ENCODE data around the gene COL12A1. TPM values are rescaled to one million over a fixed set of nuclear protein-coding genes. Genes with fewer than 3 reads are reported as not detected.
A peak's percentile ranks its signal among the peaks of the same experiment; 100 is the strongest.

Gene COL12A1
- total and polyA plus RNA-seq, 10 of the 15 experiments (the other 5 are each of a cell fraction or from before 2014, with no cell fraction given) = under 0.01 to 0.69 (median 0.11) TPM; not detected in 6

- H3K9me3 ChIP-seq (replicated peaks; ENCODE audit: control insufficient read depth, insufficient read depth, low read length) = no peaks in the 10 kb centered on the region
- BruUV-seq (replicated peaks) = no TSS peak
- DNase-seq (ENCODE audit: low read depth, low spot score) (no peak), FAIRE-seq (no peak), ATAC-seq (peak; percentile 27; the same call in 1 of the 3 replicates)
- ChIA-PET CTCF (interaction anchor here (1.1 kb wide), 1 partner anchor 113 kb away, joined by 3 read pairs; no protein-coding TSS in a partner anchor), POLR2A (no interaction called here), RAD21 (ENCODE audit: unreplicated experiment) (no interaction called here), SMC1A (ENCODE audit: uncharacterized antibody, unreplicated experiment) (no interaction called here)
- no peak overlapping the region for H2AFZ ChIP-seq (ENCODE audit: control insufficient read depth, low read depth, low read length)
- no peaks in the 10 kb centered on the region for H4K20me1 ChIP-seq (ENCODE audit: control insufficient read depth, insufficient read depth)
- H3K9ac ChIP-seq (ENCODE audit: control insufficient read depth, insufficient read depth, low read length) = no peak overlapping the region
- no peak overlapping the region for H3K4me3 ChIP-seq
- in situ Hi-C loops (cut with MboI) (no loop called here), intact Hi-C loops (cut with micrococcal nuclease; ENCODE audit: unreplicated experiment) (no loop called here)
- no peak for TF ChIP-seq CHD4 (IDR thresholded peaks at IDR 0.05)
- TF ChIP-seq E2F8 (IDR thresholded peaks at IDR 0.05; ENCODE audit: low read depth, partially characterized antibody) = no peak
- TF ChIP-seq NFIC (IDR thresholded peaks at IDR 0.05; ENCODE audit: low read depth, low read length) = no peak
- no peaks in the 10 kb centered on the region for H3K27me3 ChIP-seq (replicated peaks in 1 of 2; ENCODE audit: control insufficient read depth in 2 of 2, insufficient read depth in 2 of 2, low read length in 1 of 2)
- no peak overlapping the region for H3K4me2 ChIP-seq (ENCODE audit: control insufficient read depth, insufficient read depth)
- 25% methylated on average over 5 of the region's 5 CpGs for WGBS (ENCODE audit: insufficient coverage, insufficient replicate concordance, low lambda C conversion rate, missing lambda C conversion rate)
- H3K36me3 ChIP-seq (ENCODE audit: control insufficient read depth in 2 of 2, insufficient read depth in 2 of 2, low read length in 1 of 2) = no peaks in the 10 kb centered on the region
- no peak overlapping the region for H3K27ac ChIP-seq (ENCODE audit: control insufficient read depth, insufficient read depth)
- no peaks in the 10 kb centered on the region for H3K4me1 ChIP-seq (ENCODE audit: control insufficient read depth, insufficient read depth, low read length)
- H3K79me2 ChIP-seq (ENCODE audit: control insufficient read depth, insufficient read depth, low read length) = no peaks in the 10 kb centered on the region
Observed at GRCh38 chr6:75098709-75099108, 107.1 kb downstream of the COL12A1 start.

- ATAC-seq = no peak
- ChIA-PET CTCF (no interaction called here), SMC1A (ENCODE audit: uncharacterized antibody, unreplicated experiment) (interaction anchor here (0.6 kb wide), 2 partner anchors 205 to 818 kb away, joined by 3 to 4 read pairs; no protein-coding TSS in a partner anchor), POLR2A (no interaction called here), RAD21 (ENCODE audit: unreplicated experiment) (interaction anchor here (0.7 kb wide), 1 partner anchor 38 kb away, joined by 3 read pairs; no protein-coding TSS in a partner anchor)
- H4K20me1 ChIP-seq (ENCODE audit: control insufficient read depth, insufficient read depth) = no peaks in the 10 kb centered on the region
- DNase-seq (ENCODE audit: low read depth, low spot score) = no peak
- in situ Hi-C loops (cut with MboI) = no loop called here
- H3K79me2 ChIP-seq (ENCODE audit: control insufficient read depth, insufficient read depth, low read length) = no peaks in the 10 kb centered on the region
- H3K4me1 ChIP-seq (ENCODE audit: control insufficient read depth, insufficient read depth, low read length) = no peaks in the 10 kb centered on the region
- H3K4me3 ChIP-seq = no peak overlapping the region
- H3K27me3 ChIP-seq (replicated peaks in 1 of 2; ENCODE audit: control insufficient read depth in 2 of 2, insufficient read depth in 2 of 2, low read length in 1 of 2) = no peaks in the 10 kb centered on the region
- FAIRE-seq = no peak
- H3K36me3 ChIP-seq (ENCODE audit: control insufficient read depth in 2 of 2, insufficient read depth in 2 of 2, low read length in 1 of 2) = no peaks in the 10 kb centered on the region
- H3K9ac ChIP-seq (ENCODE audit: control insufficient read depth, insufficient read depth, low read length) = no peak overlapping the region
- H3K4me2 ChIP-seq (ENCODE audit: control insufficient read depth, insufficient read depth) = no peak overlapping the region
- intact Hi-C loops (cut with micrococcal nuclease; ENCODE audit: unreplicated experiment) = no loop called here
- no peaks in the 10 kb centered on the region for H3K9me3 ChIP-seq (replicated peaks; ENCODE audit: control insufficient read depth, insufficient read depth, low read length)
- WGBS (ENCODE audit: insufficient coverage, insufficient replicate concordance, low lambda C conversion rate, missing lambda C conversion rate) = 25% methylated on average over 4 of the region's 4 CpGs
- no TSS peak for BruUV-seq (replicated peaks)
- H2AFZ ChIP-seq (ENCODE audit: control insufficient read depth, low read depth, low read length) = no peak overlapping the region
- H3K27ac ChIP-seq (ENCODE audit: control insufficient read depth, insufficient read depth) = no peak overlapping the region
- TF ChIP-seq NKRF (conservative IDR thresholded peaks at IDR 0.05) (no peak), NFYA (IDR thresholded peaks at IDR 0.05; ENCODE audit: borderline replicate concordance, low read depth, low read length) (no peak), ESRRA (IDR thresholded peaks at IDR 0.05; ENCODE audit: low read length) (no peak), ZBTB40 (IDR thresholded peaks at IDR 0.05; ENCODE audit: borderline replicate concordance) (no peak)
Observed at GRCh38 chr6:75096966-75097365, 108.9 kb downstream of the COL12A1 start.
